OCI-LY1 (cell line): ENCODE measurements around the gene HAO2.

Experiments
- H2AFZ ChIP-seq: fragments of 200-600 bp; sonication (generic), shearing (Covaris generic); 2 replicates; pipeline ENCODE4 v1.6.0; 2014; ENCODE audit warnings: antibody characterized with exemption, mild to moderate bottlenecking, low read length
- H3F3A ChIP-seq: fragments of 200-600 bp; sonication (generic), shearing (Covaris generic); 2 replicates; pipeline ENCODE4 v1.6.0; 2014; ENCODE audit warnings: mild to moderate bottlenecking, antibody characterized with exemption, low read length, moderate library complexity; ENCODE audit not compliant: insufficient read depth
- H3K27ac ChIP-seq: fragments of 200-600 bp; sonication (generic); 2 replicates; pipeline ENCODE4 v1.5.1; 2014; ENCODE audit warnings: low read length, mixed run types, mild to moderate bottlenecking, low read depth; ENCODE audit not compliant: poor library complexity, severe bottlenecking
- H3K27me3 ChIP-seq: fragments of 200-600 bp; sonication (generic); 2 replicates; pipeline ENCODE4 v1.6.0; 2014; ENCODE audit warnings: antibody characterized with exemption, mild to moderate bottlenecking, low read length, moderate library complexity; ENCODE audit not compliant: insufficient read depth
- H3K36me3 ChIP-seq: fragments of 200-600 bp; sonication (generic); 2 replicates; pipeline ENCODE4 v1.6.1; 2014; ENCODE audit warnings: mild to moderate bottlenecking, antibody characterized with exemption, low read length, moderate library complexity, mixed read lengths; ENCODE audit not compliant: insufficient read depth
- H3K4me1 ChIP-seq: fragments of 200-600 bp; sonication (generic); 2 replicates; pipeline ENCODE4 v1.5.1; 2014; ENCODE audit warnings: mild to moderate bottlenecking, low read length, moderate library complexity; ENCODE audit not compliant: insufficient read depth, severe bottlenecking
- H3K4me2 ChIP-seq: fragments of 200-600 bp; sonication (generic), shearing (Covaris generic); 2 replicates; pipeline ENCODE4 v1.6.1; 2014; ENCODE audit warnings: low read length
- H3K4me3 ChIP-seq: fragments of 200-600 bp; sonication (generic); 2 replicates; pipeline ENCODE4 v1.5.1; 2014; ENCODE audit warnings: low read length, low read depth, mild to moderate bottlenecking, mixed read lengths; ENCODE audit not compliant: poor library complexity, severe bottlenecking
- H3K79me2 ChIP-seq: fragments of 200-600 bp; shearing (Covaris generic); 2 replicates; pipeline ENCODE4 v1.6.1; 2016; ENCODE audit warnings: mixed run types, low read length, mixed read lengths; ENCODE audit not compliant: insufficient read depth
- H3K9ac ChIP-seq: fragments of 200-600 bp; sonication (generic), shearing (Covaris generic); 2 replicates; pipeline ENCODE4 v1.6.1; 2014; ENCODE audit warnings: mild to moderate bottlenecking, low read length, mixed read lengths
- H3K9me2 ChIP-seq: fragments of 200-600 bp; sonication (generic), shearing (Covaris generic); 2 replicates; pipeline ENCODE4 v1.6.1; 2014; ENCODE audit warnings: low read depth, mild to moderate bottlenecking, low read length, mixed read lengths
- H3K9me3 ChIP-seq: fragments of 200-600 bp; shearing (Covaris generic); 2 replicates; pipeline ENCODE4 v1.6.1; 2014; ENCODE audit warnings: low read length, mixed read lengths
- H4K20me1 ChIP-seq: fragments of 200-600 bp; sonication (generic), shearing (Covaris generic); 2 replicates; pipeline ENCODE4 v1.6.0; 2016; ENCODE audit warnings: mild to moderate bottlenecking, low read length; ENCODE audit not compliant: insufficient read depth
- EZH2 ChIP-seq: fragments of 200-600 bp; sonication (generic), shearing (Covaris generic); IDR thresholded peaks from 2 replicates; pipeline ENCODE4 v1.8.0; 2017; ENCODE audit warnings: borderline replicate concordance, mixed run types, mild to moderate bottlenecking, antibody characterized with exemption, low read length, moderate library complexity, mixed read lengths
- TF ChIP-seq, protein P1 (sequence below): fragments of 200-600 bp; sonication (generic), shearing (Covaris generic); IDR thresholded peaks from 2 replicates; pipeline ENCODE4 v1.5.1; 2017; ENCODE audit warnings: mild to moderate bottlenecking, antibody characterized with exemption, low read length, moderate library complexity, mixed read lengths

The HAO2 gene

GRCh38 chr1:119384591-119384990, 16.0 kb downstream of the HAO2 start:
- Histone ChIP-seq H3K27me3 (no peaks in the 10 kb centered on the region), H3K9me3 (no peaks in the 10 kb centered on the region), H3K4me3 (no peak overlapping the region), H3K9me2 (no peaks in the 10 kb centered on the region), H4K20me1 (no peaks in the 10 kb centered on the region), H3K4me1 (no peaks in the 10 kb centered on the region), H3K36me3 (no peaks in the 10 kb centered on the region), H3K4me2 (no peak overlapping the region), H3K79me2 (no peaks in the 10 kb centered on the region), H2AFZ (no peak overlapping the region), H3F3A (no peaks in the 10 kb centered on the region), H3K27ac (no peak overlapping the region), H3K9ac (no peak overlapping the region)
- TF ChIP-seq, protein P1, sequence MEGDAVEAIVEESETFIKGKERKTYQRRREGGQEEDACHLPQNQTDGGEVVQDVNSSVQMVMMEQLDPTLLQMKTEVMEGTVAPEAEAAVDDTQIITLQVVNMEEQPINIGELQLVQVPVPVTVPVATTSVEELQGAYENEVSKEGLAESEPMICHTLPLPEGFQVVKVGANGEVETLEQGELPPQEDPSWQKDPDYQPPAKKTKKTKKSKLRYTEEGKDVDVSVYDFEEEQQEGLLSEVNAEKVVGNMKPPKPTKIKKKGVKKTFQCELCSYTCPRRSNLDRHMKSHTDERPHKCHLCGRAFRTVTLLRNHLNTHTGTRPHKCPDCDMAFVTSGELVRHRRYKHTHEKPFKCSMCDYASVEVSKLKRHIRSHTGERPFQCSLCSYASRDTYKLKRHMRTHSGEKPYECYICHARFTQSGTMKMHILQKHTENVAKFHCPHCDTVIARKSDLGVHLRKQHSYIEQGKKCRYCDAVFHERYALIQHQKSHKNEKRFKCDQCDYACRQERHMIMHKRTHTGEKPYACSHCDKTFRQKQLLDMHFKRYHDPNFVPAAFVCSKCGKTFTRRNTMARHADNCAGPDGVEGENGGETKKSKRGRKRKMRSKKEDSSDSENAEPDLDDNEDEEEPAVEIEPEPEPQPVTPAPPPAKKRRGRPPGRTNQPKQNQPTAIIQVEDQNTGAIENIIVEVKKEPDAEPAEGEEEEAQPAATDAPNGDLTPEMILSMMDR, result no peak

- no peaks in the 10 kb centered on the region for H3K27me3 ChIP-seq
- TF ChIP-seq, protein P1, result no peak
- no peak for TF ChIP-seq EZH2
- H3K4me1 ChIP-seq, result no peaks in the 10 kb centered on the region
- H3K36me3 ChIP-seq, result no peaks in the 10 kb centered on the region
- H3K9ac ChIP-seq, result no peak overlapping the region
- no peak overlapping the region for H3K4me2 ChIP-seq
- H3K79me2 ChIP-seq, result no peaks in the 10 kb centered on the region
- H3K4me3 ChIP-seq, result no peak overlapping the region
- H3F3A ChIP-seq, result no peaks in the 10 kb centered on the region
- no peaks in the 10 kb centered on the region for H3K9me3 ChIP-seq
- H4K20me1 ChIP-seq, result no peaks in the 10 kb centered on the region
- no peaks in the 10 kb centered on the region for H3K9me2 ChIP-seq
- no peak overlapping the region for H2AFZ ChIP-seq
- H3K27ac ChIP-seq, result no peak overlapping the region
These were observed 17.1 kb downstream of the HAO2 start for GRCh38 chr1:119385650-119386049.

- no peaks in the 10 kb centered on the region for H3K27me3 ChIP-seq
- H3K4me2 ChIP-seq, result no peak overlapping the region
- no peak overlapping the region for H3K27ac ChIP-seq
- no peak overlapping the region for H3K9ac ChIP-seq
- no peaks in the 10 kb centered on the region for H3F3A ChIP-seq
- no peaks in the 10 kb centered on the region for H3K9me3 ChIP-seq
- no peaks in the 10 kb centered on the region for H3K79me2 ChIP-seq
- TF ChIP-seq, protein P1, result no peak
- no peak for TF ChIP-seq EZH2
- H3K9me2 ChIP-seq, result no peaks in the 10 kb centered on the region
- H2AFZ ChIP-seq, result no peak overlapping the region
- H3K4me1 ChIP-seq, result no peaks in the 10 kb centered on the region
- H3K4me3 ChIP-seq, result no peak overlapping the region
- no peaks in the 10 kb centered on the region for H3K36me3 ChIP-seq
- no peaks in the 10 kb centered on the region for H4K20me1 ChIP-seq
These were observed 19.3 kb downstream of the HAO2 start for GRCh38 chr1:119387858-119388257.
